Spinal cord (tissue), 10 donors: ENCODE results near the gene KDM6B. TPM values are rescaled to one million over a fixed set of nuclear protein-coding genes. Genes with fewer than 3 reads are reported as not detected.

Experiments
- DNase-seq, 6 donors: peaks; one replicate each; pipeline versions ENCODE4 v3.0.0 to v3.0.0-alpha.2; 2013 to 2015; ENCODE audit warnings: low spot score in 6 of 6, low read depth in 4 of 6
- H3K27ac ChIP-seq: one replicate; pipeline ENCODE4 v1.5.1; 2013; ENCODE audit warnings: low read depth, low read length, control low read depth
- H3K27me3 ChIP-seq: one replicate; pipeline ENCODE4 v1.6.1; 2013; ENCODE audit warnings: low read length; ENCODE audit not compliant: control insufficient read depth, insufficient read depth
- H3K36me3 ChIP-seq: one replicate; pipeline ENCODE4 v1.6.1; 2013; ENCODE audit warnings: low read length; ENCODE audit not compliant: control insufficient read depth, insufficient read depth
- H3K4me1 ChIP-seq: one replicate; pipeline ENCODE4 v1.6.1; 2013; ENCODE audit warnings: low read length; ENCODE audit not compliant: control insufficient read depth, insufficient read depth
- H3K4me3 ChIP-seq: one replicate; pipeline ENCODE4 v1.5.1; 2013; ENCODE audit warnings: low read depth, low read length, control low read depth
- H3K9me3 ChIP-seq: one replicate; pipeline ENCODE4 v1.6.1; 2013; ENCODE audit warnings: low read length; ENCODE audit not compliant: control insufficient read depth, insufficient read depth
- WGBS: methylation state at CpG from one replicate; pipeline ENCODE4 v1.1.5; 2013; ENCODE audit warnings: missing lambda C conversion rate; ENCODE audit not compliant: insufficient coverage; 5-methylcytosine and 5-hydroxymethylcytosine counted together
- polyA plus RNA-seq, 2 donors: library from polyadenylated mRNA; unstranded; fragments of 120-200 nt; gene quantifications; one replicate each; pipeline ENCODE4 v1.2.1, GENCODE V29; 2013; ENCODE audit not compliant: insufficient read length in 2 of 2
- total RNA-seq, 2 donors: library from RNA; depleted of rRNA in 1 of 2; stranded (reverse); fragments of 120-200 nt in 1 of 2; fragments of >200 nt in 1 of 2; gene quantifications; one replicate each; pipeline versions ENCODE4 v1.2.3 to v1.2.4, GENCODE V29; 2013 to 2014
- donor health status: healthy.

The KDM6B gene
- total and polyA plus RNA-seq, 4 donors = 9.6 to 34.0 (median 20.5) TPM

DNA sequence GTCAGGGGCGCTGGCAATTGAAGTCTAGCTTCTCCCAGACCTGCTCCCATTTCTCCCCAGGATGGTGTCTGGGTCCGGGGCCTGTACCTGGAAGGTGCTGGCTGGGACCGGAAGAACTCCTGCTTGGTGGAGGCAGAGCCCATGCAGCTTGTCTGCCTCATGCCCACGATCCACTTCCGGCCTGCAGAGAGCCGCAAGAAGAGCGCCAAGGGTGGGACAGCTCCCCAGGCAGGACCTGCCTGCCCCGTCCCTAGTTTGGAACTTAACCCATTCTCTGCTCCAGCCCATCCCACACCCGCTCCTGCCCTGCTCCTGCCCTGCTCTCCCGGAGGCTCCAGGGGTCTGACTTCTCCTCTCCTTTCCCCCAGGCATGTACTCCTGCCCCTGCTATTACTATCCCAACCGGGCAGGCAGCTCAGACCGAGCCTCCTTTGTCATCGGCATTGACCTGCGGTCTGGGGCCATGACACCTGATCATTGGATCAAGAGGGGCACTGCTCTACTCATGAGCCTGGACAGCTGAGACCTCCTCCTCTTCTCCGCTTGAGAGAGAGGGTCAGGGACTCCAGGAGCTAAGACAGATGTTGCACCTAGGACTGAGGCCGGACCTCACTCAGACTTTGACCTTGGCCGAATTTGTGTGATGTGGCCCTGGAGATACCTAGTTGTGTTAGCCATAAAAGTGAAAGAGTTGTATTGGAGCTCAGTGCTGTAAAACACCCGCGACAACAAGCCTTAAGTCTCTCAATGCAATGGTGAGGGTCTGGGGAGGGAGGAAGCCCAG lies 814 bp upstream of the KDM6B start:
- no peak overlapping the region for H3K27ac ChIP-seq
- H3K27me3 ChIP-seq = no peaks in the 10 kb centered on the region
- peaks cover 37% of the 10 kb centered on the region for H3K4me1 ChIP-seq
- peak overlapping the region; percentile 89 for H3K4me3 ChIP-seq
- DNase-seq = no peak
- H3K9me3 ChIP-seq = no peaks in the 10 kb centered on the region
- H3K36me3 ChIP-seq = no peaks in the 10 kb centered on the region
- WGBS = 32% methylated on average over 18 of the region's 19 CpGs

DNA sequence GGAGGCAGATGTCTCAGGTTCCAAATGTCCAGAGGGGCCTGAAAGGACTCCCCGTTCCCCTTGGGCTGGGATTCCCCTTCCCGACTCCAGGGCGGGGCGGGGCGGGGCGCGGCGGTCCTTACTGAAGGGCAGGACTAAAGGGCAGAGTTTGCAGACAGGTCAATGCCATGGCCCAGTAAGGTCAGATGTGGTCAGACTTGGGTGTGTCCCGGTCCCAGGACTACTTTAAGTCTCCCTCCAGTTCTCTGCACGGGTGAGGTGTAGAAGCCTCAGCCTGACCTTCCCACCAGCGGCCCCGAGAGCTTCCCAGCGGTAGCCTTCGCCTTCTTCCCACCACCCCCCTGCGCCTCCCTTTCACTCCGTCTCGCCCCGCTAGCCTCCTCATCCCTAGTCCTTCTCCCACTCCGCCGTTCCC lies 532 bp downstream of the KDM6B start:
- H3K27me3 ChIP-seq = no peaks in the 10 kb centered on the region
- peak overlapping the region; percentile 99 for H3K27ac ChIP-seq
- 0% methylated on average over 10 of the region's 20 CpGs for WGBS
- peak in 2 of 6 donors; percentile 15 to 47 for DNase-seq
- peaks cover 49% of the 10 kb centered on the region for H3K4me1 ChIP-seq
- no peaks in the 10 kb centered on the region for H3K36me3 ChIP-seq
- H3K9me3 ChIP-seq = no peaks in the 10 kb centered on the region
- H3K4me3 ChIP-seq = peak overlapping the region; percentile 89

DNA sequence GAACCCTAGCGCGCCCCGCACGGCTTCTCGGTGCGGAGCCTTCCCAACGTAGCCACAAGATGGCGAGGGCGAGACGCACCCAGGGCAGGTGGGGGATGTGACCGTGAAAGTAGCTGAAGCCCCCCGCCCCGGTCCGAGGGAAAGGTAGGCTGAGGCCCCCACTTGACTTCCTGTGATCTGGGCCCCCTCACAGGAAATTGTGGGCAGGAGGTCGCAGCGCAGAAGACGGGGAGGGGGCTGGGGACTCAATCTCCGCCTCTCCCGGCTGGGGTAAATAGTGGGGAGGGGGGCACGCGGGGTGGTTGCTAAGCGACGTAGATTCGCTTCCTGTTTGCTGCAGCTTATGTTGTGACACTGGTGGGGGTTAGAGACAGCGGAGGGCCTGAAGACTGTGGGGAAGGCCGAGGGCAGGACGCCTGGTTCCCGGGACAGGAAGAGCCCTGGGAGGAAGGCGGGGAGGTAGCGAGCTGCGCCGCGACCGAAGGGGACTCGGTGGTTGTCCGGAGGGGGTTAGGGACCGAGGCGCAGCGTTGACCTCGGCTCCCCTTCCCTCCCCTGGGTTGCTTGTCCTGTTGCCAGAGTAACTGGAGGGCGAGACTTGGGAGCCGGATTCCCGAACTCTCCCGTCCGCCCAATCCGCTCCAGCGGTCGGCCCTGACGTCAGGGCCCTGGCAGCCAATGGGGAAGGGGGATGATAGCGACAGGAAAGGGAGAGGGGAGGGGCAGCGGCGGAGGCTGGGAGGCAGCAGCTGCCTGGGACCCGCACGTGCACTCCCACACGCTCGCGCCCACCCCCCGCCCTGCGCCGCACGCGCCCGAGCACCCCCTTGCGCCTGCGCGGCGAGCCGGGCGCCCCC lies 1.2 kb downstream of the KDM6B start:
- whole genome bisulfite sequencing = 0% methylated on average over 68 of the region's 69 CpGs
- DNase-seq = peak; percentile 97 to 100 (median 98)
- peak overlapping the region; percentile 97 for H3K4me3 ChIP-seq
- H3K27ac ChIP-seq = peak overlapping the region; percentile 99
- peaks cover 54% of the 10 kb centered on the region for H3K4me1 ChIP-seq
- H3K27me3 ChIP-seq = no peaks in the 10 kb centered on the region
- H3K9me3 ChIP-seq = no peaks in the 10 kb centered on the region
- H3K36me3 ChIP-seq = no peaks in the 10 kb centered on the region

DNA sequence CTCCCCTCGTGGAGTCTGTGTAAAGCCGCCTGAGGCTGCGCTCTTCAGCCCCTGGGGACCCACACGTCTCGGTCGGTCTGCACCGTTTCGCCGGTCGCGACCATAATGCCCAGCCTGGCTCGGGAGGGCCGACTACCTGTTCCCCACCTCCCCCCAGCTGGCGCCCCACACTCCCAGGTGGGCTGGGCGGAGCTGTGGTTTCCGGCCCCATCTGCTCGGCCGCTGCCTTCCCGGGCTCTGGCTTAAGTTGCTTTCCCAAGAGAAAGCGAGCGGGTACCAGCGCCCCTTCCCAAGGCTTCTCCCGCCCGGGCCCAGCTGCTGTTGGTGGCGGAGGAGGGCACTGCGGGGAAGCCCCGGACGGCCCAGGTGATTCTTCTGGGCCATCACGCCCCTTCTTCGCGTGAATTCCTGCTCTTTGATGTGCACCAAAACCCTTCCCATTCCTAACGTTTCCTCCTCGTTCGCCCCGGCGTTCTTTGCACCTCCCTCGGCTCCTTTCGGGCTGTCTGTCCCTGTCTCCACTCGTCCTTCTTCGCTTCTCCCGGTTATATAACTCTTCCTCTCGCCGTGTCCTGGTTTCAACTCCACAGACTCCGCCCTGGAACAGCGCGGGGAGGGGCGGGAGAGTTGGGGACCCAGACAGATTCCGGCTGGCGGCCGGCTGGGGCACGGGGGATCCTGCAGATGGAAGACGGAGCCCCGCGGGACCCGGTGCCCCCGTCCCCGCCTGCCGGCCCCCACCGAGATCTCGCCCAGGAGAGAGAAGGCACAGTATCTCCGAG lies 2.0 kb downstream of the KDM6B start:
- Histone ChIP-seq H3K36me3 (no peaks in the 10 kb centered on the region), H3K27ac (peak overlapping the region; percentile 99), H3K4me3 (peak overlapping the region; percentile 97), H3K9me3 (no peaks in the 10 kb centered on the region), H3K27me3 (no peaks in the 10 kb centered on the region), H3K4me1 (peaks cover 56% of the 10 kb centered on the region)
- peak in 3 of 6 donors; percentile 60 to 91 (median 86) for DNase-seq
- under 1% methylated on average over 61 of the region's 61 CpGs for WGBS

DNA sequence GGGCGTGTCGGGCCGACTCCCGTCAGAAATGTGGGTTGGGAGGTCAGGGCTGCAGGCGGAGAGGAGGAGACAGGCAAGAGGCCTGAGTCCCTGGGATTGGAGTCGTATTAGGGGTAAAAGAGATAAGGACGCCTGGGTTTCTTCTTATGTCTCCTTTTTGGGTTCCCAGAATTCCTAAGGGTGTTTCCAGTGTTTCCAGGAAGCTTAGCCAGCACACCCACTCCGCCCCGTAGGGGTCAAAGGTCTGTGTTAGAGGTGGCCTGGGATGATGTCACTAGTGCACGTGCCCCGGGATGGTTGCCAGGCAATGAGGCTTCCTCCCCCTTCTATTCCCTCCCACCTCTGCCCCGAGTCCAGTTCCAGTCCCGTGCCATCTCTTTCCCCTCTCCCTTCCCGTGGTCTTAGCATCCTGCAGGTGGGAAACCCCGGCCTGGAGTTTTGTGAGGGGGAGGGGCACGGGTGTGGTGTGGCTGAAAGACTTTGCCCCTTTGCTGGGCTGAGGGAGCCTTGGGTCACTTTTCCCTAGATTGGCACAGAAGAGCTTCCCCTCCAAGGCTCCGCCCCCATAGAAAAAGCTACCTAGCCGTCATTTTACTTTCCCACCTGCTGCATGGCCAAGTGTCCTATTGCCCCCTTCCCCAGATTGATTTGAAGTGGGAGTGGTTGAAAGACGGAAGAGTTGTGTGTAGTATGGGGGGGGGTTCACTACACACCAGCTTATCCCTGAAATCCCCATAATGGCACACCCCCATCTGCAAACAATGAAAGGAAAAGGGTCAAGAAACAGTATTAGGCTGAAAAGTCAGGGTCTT lies 2.8 kb downstream of the KDM6B start:
- Histone ChIP-seq H3K4me3 (peak overlapping the region; percentile 97), H3K27me3 (no peaks in the 10 kb centered on the region), H3K4me1 (peaks cover 61% of the 10 kb centered on the region), H3K9me3 (no peaks in the 10 kb centered on the region), H3K36me3 (no peaks in the 10 kb centered on the region), H3K27ac (peak overlapping the region; percentile 99)
- 0% methylated on average over 7 of the region's 19 CpGs for WGBS
- peak in 5 of 6 donors; percentile 87 to 97 (median 91) for DNase-seq

DNA sequence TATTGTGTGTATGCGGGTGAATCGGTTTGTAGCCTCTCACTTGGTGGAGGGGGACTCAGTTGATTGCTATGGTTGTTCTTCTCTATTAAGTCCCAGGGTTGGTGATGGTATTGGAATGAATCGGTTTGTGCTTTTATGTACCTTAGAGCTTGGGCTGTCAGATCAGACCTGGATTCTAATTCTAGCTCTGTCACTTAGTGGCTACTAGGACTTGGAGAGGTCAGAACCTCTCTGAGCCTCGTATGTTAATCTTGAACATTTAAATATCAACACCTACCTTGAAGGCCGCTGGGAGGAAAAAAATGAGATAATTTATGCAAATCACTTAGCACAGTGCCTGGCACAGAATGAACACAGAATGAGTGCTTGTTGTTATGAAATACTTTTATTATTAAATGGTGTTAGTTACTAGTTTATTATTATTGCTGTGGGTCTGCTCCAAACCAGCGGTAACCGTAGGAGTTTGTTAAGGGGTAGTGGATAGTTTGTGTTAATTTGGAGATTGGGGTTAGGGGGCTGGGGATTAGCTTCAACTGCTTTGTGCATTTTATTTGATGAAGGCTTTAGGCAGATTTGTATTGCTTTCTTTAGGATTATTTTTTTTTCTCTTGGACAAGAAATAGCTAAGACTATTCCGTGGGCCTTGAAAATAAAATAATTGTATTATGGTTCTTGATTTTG lies 3.5 kb downstream of the KDM6B start:
- H3K4me3 ChIP-seq = peak overlapping the region; percentile 97
- H3K27ac ChIP-seq = peak overlapping the region; percentile 99
- H3K4me1 ChIP-seq = peaks cover 66% of the 10 kb centered on the region
- H3K36me3 ChIP-seq = no peaks in the 10 kb centered on the region
- H3K9me3 ChIP-seq = no peaks in the 10 kb centered on the region
- 3% methylated on average over 4 of the region's 8 CpGs for WGBS
- DNase-seq = peak in 1 of 6 donors; percentile 33
- H3K27me3 ChIP-seq = no peaks in the 10 kb centered on the region

DNA sequence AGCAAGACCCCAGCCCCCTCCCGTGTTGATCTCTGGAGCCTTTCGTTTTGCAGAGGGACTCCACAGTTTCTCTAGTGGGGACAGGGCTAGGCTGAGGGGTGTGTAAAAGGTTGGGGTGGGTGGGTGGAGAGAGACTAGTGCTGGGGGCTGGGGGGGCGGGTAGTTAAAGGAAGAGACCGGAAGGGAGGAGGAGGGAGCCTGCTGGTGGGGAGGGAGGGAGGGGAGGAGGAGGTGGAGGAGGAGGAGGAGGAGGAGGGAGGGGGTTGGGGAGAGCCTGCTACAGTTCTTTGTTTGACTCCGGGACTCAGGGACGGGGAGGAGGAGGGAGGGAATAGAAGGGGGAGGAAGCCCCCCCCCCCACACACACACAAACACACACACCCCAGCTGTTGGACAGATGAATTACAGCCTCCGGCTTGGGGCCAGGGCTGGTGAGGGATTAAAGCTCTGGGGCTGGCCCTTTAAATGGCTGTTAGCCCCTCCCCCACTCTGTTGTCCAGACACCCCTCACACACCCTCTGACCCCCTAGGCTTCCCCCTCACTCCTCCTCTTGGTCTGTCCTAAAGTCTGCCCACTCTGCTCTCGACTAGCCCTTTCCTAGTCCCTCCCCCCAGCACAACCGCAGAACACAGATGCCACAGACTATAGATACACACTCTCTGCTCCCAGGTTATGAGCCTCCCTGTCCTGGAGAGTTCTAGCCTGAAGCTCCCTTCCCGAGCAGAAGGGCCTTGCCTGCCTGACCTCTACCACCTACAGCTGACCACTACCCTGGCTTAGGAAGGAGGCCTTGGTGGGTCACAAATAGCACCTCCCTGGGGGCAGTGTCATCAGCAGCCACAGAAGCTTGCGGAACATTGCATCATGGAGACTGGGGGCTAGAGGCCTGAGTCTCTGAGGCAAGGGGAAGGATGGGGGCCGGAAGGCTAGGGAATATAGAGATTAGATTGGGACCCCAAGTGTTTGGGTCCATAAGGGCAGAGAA lies 4.4 kb downstream of the KDM6B start:
- no peaks in the 10 kb centered on the region for H3K9me3 ChIP-seq
- WGBS = 22% methylated on average over 5 of the region's 12 CpGs
- no peaks in the 10 kb centered on the region for H3K27me3 ChIP-seq
- peaks cover under 1% of the 10 kb centered on the region for H3K36me3 ChIP-seq
- peaks cover 69% of the 10 kb centered on the region for H3K4me1 ChIP-seq
- DNase-seq = peak in 3 of 6 donors; percentile 43 to 94 (median 90)
- H3K27ac ChIP-seq = peak overlapping the region; percentile 79
- H3K4me3 ChIP-seq = peak overlapping the region; percentile 36
